K562 (cell line): ENCODE measurements around the gene ALKBH3. TPM values are rescaled to one million over a fixed set of nuclear protein-coding genes. Genes with fewer than 3 reads are reported as not detected.
A peak's percentile ranks its signal among the peaks of the same experiment; 100 is the strongest.

Experiments
- ATF7 ChIP-seq: fragments of 450-650 bp; IDR thresholded peaks from 2 replicates; pipeline ENCODE4 v1.7.1; 2014; ENCODE audit warnings: mild to moderate bottlenecking, moderate library complexity
- FOSL1 ChIP-seq: fragments of 200-800 bp; sonication (Bioruptor generic); conservative IDR thresholded peaks from 2 replicates; pipeline ENCODE4 v1.6.1; 2016; ENCODE audit warnings: missing genetic modification characterization, missing compliant biosample characterization
- FOXK2 ChIP-seq, 2 experiments: fragments of 450-650 bp; IDR thresholded peaks in 1 of 2; conservative IDR thresholded peaks in 1 of 2; 2 replicates each; pipeline ENCODE4 v1.6.1; 2016; ENCODE audit warnings: low read depth in 2 of 2, mild to moderate bottlenecking in 1 of 2
- HMG20A ChIP-seq: fragments of 450-650 bp; formaldehyde crosslinking; conservative IDR thresholded peaks from 2 replicates; pipeline ENCODE4 v1.4.0; 2020; ENCODE audit warnings: mild to moderate bottlenecking, mixed read lengths
- MED1 ChIP-seq: sonication (generic); formaldehyde crosslinking; IDR thresholded peaks from 2 replicates; pipeline ENCODE4 v1.8.1; 2023; ENCODE audit warnings: missing genetic modification reagents, borderline replicate concordance
- NFIX ChIP-seq: fragments of 250-450 bp; sonication (Bioruptor Pico); IDR thresholded peaks from 2 replicates; pipeline ENCODE4 v1.4.0; 2020; ENCODE audit warnings: low read depth, mild to moderate bottlenecking, moderate library complexity
- PTTG1 ChIP-seq: fragments of 450-650 bp; IDR thresholded peaks from 2 replicates; pipeline ENCODE4 v1.6.1; 2016; ENCODE audit warnings: low read depth, mild to moderate bottlenecking, missing genetic modification characterization, missing compliant biosample characterization
- SMAD2 ChIP-seq: fragments of 150-350 bp; IDR thresholded peaks from 2 replicates; pipeline ENCODE4 v1.6.1; 2014; ENCODE audit warnings: low read depth, mild to moderate bottlenecking, low read length
- SRF ChIP-seq, 2 experiments: fragments of 250-450, 450-650 bp in 1 of 2; sonication (Bioruptor Pico) in 1 of 2; sonication (generic) in 1 of 2; formaldehyde crosslinking; IDR thresholded peaks; 2 replicates each; pipeline versions ENCODE4 v1.5.0 to v1.5.1; 2020 to 2022; ENCODE audit warnings: mild to moderate bottlenecking in 1 of 2, missing genetic modification reagents in 1 of 2
- TFAM ChIP-seq: fragments of 250-450 bp; sonication (Bioruptor Pico); conservative IDR thresholded peaks from 2 replicates; pipeline ENCODE4 v1.5.0; 2021; ENCODE audit warnings: mild to moderate bottlenecking, moderate library complexity
- ZEB2 ChIP-seq: fragments of 450-650 bp; IDR thresholded peaks from 2 replicates; pipeline ENCODE4 v1.6.1; 2016
- ZNF184 ChIP-seq: sonication (generic); formaldehyde crosslinking; IDR thresholded peaks from 2 replicates; pipeline ENCODE4 v1.5.0; 2020; ENCODE audit warnings: missing genetic modification reagents
- ZNF384 ChIP-seq: IDR thresholded peaks from 2 replicates; pipeline ENCODE4 v1.6.1; 2012; ENCODE audit warnings: low read depth, low read length, improper control_type of control experiment
- ZNF76 ChIP-seq: fragments of 250-450 bp; sonication (Bioruptor Pico); IDR thresholded peaks from 2 replicates; pipeline ENCODE4 v1.4.0; 2020; ENCODE audit warnings: mild to moderate bottlenecking, moderate library complexity, borderline replicate concordance
- polyA plus RNA-seq, 8 experiments: library from polyadenylated mRNA; depleted of rRNA in 4 of 8; stranded (reverse) in 5 of 8; unstranded in 3 of 8; fragments of >200 nt; fragmentation: Nextera tagmentation in 2 of 8; fragmentation: Illumina TruSeq in 1 of 8; extraction: Ambion mirVana in 2 of 8; extraction: Trizol in 1 of 8; gene quantifications; 2 replicates each; pipeline versions ENCODE4 v1.2.1 to v1.2.3, GENCODE V29; 2011 to 2014; ENCODE audit warnings: inconsistent platforms in 1 of 8, missing spikeins in 1 of 8
- total RNA-seq, 7 experiments: library from RNA; depleted of rRNA in 6 of 7; stranded (reverse); fragments of >200 nt in 6 of 7; fragmentation: Illumina TruSeq in 2 of 7; extraction: Trizol in 2 of 7; gene quantifications; 2 replicates each; pipeline versions ENCODE4 v1.2.1 to v1.2.3, GENCODE V29; 2011 to 2021; ENCODE audit warnings: low replicate concordance in 1 of 7
- TF ChIP-seq, protein P1 (sequence below): fragments of 450-650 bp; formaldehyde crosslinking; IDR thresholded peaks from 2 replicates; pipeline ENCODE4 v1.4.0; 2022; ENCODE audit warnings: missing genetic modification characterization
- TF ChIP-seq, protein P2 (sequence below): fragments of 250-450 bp; sonication (Bioruptor Pico); IDR thresholded peaks from 2 replicates; pipeline ENCODE4 v1.4.0; 2020
- TF ChIP-seq, protein P3 (sequence below): fragments of 450-650 bp; IDR thresholded peaks from 2 replicates; pipeline ENCODE4 v1.6.1; 2016; ENCODE audit warnings: antibody characterized with exemption
- TF ChIP-seq, protein P4 (sequence below), 2 experiments: fragments of 450-650 bp in 1 of 2; sonication (generic) in 1 of 2; formaldehyde crosslinking in 1 of 2; IDR thresholded peaks in 1 of 2; conservative IDR thresholded peaks in 1 of 2; 2 replicates each; pipeline versions ENCODE4 v1.6.1 to v1.8.1; 2016 to 2023; ENCODE audit warnings: mild to moderate bottlenecking in 2 of 2, moderate library complexity in 2 of 2, inconsistent platforms in 1 of 2, missing genetic modification reagents in 1 of 2
- TF ChIP-seq, protein P5 (sequence below): sonication (generic); formaldehyde crosslinking; IDR thresholded peaks from 2 replicates; pipeline ENCODE4 v1.8.1; 2023; ENCODE audit warnings: mild to moderate bottlenecking, missing genetic modification reagents

ALKBH3 gene
- total and polyA plus RNA-seq, 9 of the 15 experiments (the other 6 are each of a cell fraction or from before 2014, with no cell fraction given): 16.0 to 49.9 (median 36.5) TPM

DNA sequence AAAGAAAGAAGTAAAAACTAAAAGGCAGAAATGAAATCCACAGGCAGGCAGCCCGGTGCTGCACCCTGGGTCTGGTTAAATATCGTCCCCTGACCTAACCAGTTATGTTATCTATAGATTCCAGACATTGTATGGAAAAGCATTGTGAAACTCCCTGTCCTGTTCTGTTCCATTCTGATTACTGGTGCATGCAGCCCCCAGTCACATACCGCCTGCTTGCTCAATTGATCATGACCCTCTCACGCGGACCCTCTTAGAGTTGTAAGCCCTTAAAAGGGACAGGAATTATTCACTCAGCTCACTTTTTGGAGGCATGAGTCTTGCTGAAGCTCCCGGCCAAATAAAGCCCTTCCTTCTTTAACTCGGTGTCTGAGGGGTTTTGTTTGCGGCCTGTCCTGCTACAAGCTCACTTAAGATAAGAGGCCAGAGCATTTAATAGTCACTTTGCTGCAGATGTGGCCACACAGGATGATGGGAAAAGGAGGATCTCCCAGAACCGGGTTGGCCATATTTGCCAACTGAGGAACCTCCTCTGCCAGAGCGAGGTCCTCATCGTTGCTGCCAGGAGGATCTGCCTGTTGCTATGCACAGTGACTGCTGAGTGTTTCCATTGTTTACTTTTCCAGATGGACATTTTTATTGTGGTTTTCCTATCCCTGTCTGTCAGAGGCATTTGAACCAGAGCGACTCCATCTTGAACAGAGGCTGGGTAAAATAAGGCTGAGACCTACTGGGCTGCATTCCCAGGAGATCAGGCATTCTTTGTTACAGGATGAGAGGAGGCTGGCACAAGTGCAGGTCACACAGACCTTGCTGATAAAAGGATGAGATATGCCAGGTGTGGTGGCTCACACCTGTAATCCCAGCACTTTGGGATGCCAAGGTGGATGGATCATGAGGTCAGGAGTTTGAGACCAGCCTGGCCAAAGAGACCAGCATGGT lies 72.0 kb downstream of the ALKBH3 start (continued):
- TF ChIP-seq, protein P1, sequence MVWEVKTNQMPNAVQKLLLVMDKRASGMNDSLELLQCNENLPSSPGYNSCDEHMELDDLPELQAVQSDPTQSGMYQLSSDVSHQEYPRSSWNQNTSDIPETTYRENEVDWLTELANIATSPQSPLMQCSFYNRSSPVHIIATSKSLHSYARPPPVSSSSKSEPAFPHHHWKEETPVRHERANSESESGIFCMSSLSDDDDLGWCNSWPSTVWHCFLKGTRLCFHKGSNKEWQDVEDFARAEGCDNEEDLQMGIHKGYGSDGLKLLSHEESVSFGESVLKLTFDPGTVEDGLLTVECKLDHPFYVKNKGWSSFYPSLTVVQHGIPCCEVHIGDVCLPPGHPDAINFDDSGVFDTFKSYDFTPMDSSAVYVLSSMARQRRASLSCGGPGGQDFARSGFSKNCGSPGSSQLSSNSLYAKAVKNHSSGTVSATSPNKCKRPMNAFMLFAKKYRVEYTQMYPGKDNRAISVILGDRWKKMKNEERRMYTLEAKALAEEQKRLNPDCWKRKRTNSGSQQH: peak; percentile 77; the same call in 1 of the 2 replicates
- TF ChIP-seq FOXK2 (conservative IDR thresholded peaks at IDR 0.05 in 1 of 2, IDR thresholded peaks at IDR 0.05 in 1 of 2; ENCODE audit: low read depth in 2 of 2) (no peak), SRF (CRISPR knock-in tag; IDR thresholded peaks at IDR 0.05) (peak; percentile 79 to 86; a peak in 3 of 4 replicates), NFIX (CRISPR knock-in tag) (peak; percentile 52), PTTG1 (peak; percentile 98), HMG20A (CRISPR knock-in tag) (peak; percentile 84; the same call in 1 of the 2 replicates), MED1 (CRISPR knock-in tag) (no peak), SMAD2 (no peak), ZEB2 (no peak), ZNF384 (no peak), ATF7 (peak; percentile 80), FOSL1 (tag) (peak; percentile 82), ZNF184 (CRISPR knock-in tag) (no peak), TFAM (CRISPR knock-in tag) (no peak), ZNF76 (peak; percentile 98)
- TF ChIP-seq, protein P2, sequence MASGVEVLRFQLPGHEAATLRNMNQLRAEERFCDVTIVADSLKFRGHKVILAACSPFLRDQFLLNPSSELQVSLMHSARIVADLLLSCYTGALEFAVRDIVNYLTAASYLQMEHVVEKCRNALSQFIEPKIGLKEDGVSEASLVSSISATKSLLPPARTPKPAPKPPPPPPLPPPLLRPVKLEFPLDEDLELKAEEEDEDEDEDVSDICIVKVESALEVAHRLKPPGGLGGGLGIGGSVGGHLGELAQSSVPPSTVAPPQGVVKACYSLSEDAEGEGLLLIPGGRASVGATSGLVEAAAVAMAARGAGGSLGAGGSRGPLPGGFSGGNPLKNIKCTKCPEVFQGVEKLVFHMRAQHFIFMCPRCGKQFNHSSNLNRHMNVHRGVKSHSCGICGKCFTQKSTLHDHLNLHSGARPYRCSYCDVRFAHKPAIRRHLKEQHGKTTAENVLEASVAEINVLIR (CRISPR knock-in tag): peak; percentile 90
- TF ChIP-seq, protein P3, sequence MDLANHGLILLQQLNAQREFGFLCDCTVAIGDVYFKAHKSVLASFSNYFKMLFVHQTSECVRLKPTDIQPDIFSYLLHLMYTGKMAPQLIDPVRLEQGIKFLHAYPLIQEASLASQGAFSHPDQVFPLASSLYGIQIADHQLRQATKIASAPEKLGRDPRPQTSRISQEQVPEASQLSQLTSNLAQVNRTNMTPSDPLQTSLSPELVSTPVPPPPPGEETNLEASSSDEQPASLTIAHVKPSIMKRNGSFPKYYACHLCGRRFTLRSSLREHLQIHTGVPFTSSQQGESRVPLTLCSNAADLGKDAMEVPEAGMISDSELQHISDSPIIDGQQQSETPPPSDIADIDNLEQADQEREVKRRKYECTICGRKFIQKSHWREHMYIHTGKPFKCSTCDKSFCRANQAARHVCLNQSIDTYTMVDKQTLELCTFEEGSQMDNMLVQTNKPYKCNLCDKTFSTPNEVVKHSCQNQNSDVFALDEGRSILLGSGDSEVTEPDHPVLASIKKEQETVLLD: no peak
- TF ChIP-seq, protein P4, sequence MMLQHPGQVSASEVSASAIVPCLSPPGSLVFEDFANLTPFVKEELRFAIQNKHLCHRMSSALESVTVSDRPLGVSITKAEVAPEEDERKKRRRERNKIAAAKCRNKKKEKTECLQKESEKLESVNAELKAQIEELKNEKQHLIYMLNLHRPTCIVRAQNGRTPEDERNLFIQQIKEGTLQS (IDR thresholded peaks at IDR 0.05): peak; percentile 51; the same call in 1 of the 2 replicates
- TF ChIP-seq, protein P4 (CRISPR knock-in tag; conservative IDR thresholded peaks at IDR 0.05): no peak; the same call in 1 of the 2 replicates
- TF ChIP-seq, protein P5, sequence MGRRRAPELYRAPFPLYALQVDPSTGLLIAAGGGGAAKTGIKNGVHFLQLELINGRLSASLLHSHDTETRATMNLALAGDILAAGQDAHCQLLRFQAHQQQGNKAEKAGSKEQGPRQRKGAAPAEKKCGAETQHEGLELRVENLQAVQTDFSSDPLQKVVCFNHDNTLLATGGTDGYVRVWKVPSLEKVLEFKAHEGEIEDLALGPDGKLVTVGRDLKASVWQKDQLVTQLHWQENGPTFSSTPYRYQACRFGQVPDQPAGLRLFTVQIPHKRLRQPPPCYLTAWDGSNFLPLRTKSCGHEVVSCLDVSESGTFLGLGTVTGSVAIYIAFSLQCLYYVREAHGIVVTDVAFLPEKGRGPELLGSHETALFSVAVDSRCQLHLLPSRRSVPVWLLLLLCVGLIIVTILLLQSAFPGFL: 0 out of 2 replicates have a peak, but pooled peaks have one; percentile 87
